ENCODE results near the gene CDK18. TPM values are rescaled to one million over a fixed set of nuclear protein-coding genes. Genes with fewer than 3 reads are reported as not detected.

CDK18 gene
- total RNA-seq, 1 donor from 2014 or later = 179 TPM

GRCh38 chr1:205534444-205534985, 30.0 kb downstream of the CDK18 start:
- Histone ChIP-seq H3K27ac (replicated peaks) (no peak overlapping the region), H3K4me1 (peaks cover 27% of the 10 kb centered on the region), H3K36me3 (peaks cover 26% of the 10 kb centered on the region), H3K9me3 (replicated peaks) (no peaks in the 10 kb centered on the region), H3K4me3 (no peak overlapping the region), H3K27me3 (ENCODE audit: low read depth) (no peaks in the 10 kb centered on the region)
- DNase-seq = no peak
- TF ChIP-seq CTCF (IDR thresholded peaks at IDR 0.05; ENCODE audit: borderline replicate concordance) = no peak
- intact Hi-C loops (cut with micrococcal nuclease) = no loop called here

- Histone ChIP-seq H3K36me3 (peaks cover 20% of the 10 kb centered on the region), H3K9me3 (replicated peaks) (no peaks in the 10 kb centered on the region), H3K27me3 (ENCODE audit: low read depth) (no peaks in the 10 kb centered on the region), H3K4me3 (no peak overlapping the region), H3K4me1 (peaks cover 26% of the 10 kb centered on the region), H3K27ac (replicated peaks) (no peak overlapping the region)
- TF ChIP-seq CTCF (IDR thresholded peaks at IDR 0.05; ENCODE audit: borderline replicate concordance) = no peak
- no peak for DNase-seq
- intact Hi-C loops (cut with micrococcal nuclease) = no loop called here
These were observed 30.6 kb downstream of the CDK18 start for GRCh38 chr1:205535096-205535495.

GRCh38 chr1:205535866-205536758, 31.6 kb downstream of the CDK18 start:
- Histone ChIP-seq H3K36me3 (peaks cover 10% of the 10 kb centered on the region), H3K9me3 (replicated peaks) (no peaks in the 10 kb centered on the region), H3K27me3 (ENCODE audit: low read depth) (no peaks in the 10 kb centered on the region), H3K4me3 (no peak overlapping the region), H3K4me1 (peaks cover 26% of the 10 kb centered on the region), H3K27ac (replicated peaks) (no peak overlapping the region)
- TF ChIP-seq CTCF (IDR thresholded peaks at IDR 0.05; ENCODE audit: borderline replicate concordance) = no peak
- no peak for DNase-seq
- intact Hi-C loops (cut with micrococcal nuclease) = no loop called here

GRCh38 chr1:205536759-205537361, 32.4 kb downstream of the CDK18 start:
- Histone ChIP-seq H3K9me3 (replicated peaks) (no peaks in the 10 kb centered on the region), H3K36me3 (peaks cover 2% of the 10 kb centered on the region), H3K4me1 (peaks cover 26% of the 10 kb centered on the region), H3K27me3 (ENCODE audit: low read depth) (no peaks in the 10 kb centered on the region), H3K27ac (replicated peaks) (peak overlapping the region; percentile 2), H3K4me3 (no peak overlapping the region)
- TF ChIP-seq CTCF (IDR thresholded peaks at IDR 0.05; ENCODE audit: borderline replicate concordance) = no peak
- DNase-seq = no peak
- intact Hi-C loops (cut with micrococcal nuclease) = no loop called here

- H3K4me1 ChIP-seq = peaks cover 27% of the 10 kb centered on the region
- H3K27ac ChIP-seq (replicated peaks) = peak overlapping the region; percentile 2
- no peaks in the 10 kb centered on the region for H3K27me3 ChIP-seq (ENCODE audit: low read depth)
- no peaks in the 10 kb centered on the region for H3K9me3 ChIP-seq (replicated peaks)
- TF ChIP-seq CTCF (IDR thresholded peaks at IDR 0.05; ENCODE audit: borderline replicate concordance) = no peak
- intact Hi-C loops (cut with micrococcal nuclease) = no loop called here
- no peak overlapping the region for H3K4me3 ChIP-seq
- no peak for DNase-seq
- H3K36me3 ChIP-seq = no peaks in the 10 kb centered on the region
These were observed 33.0 kb downstream of the CDK18 start for GRCh38 chr1:205537386-205538018.
